Loucy (cell line): ENCODE data around the gene EVX2.

Experiments used
- CTCF ChIP-seq: fragments of 200-600 bp; sonication (generic); conservative IDR thresholded peaks from 2 replicates; pipeline ENCODE4 v1.5.1; 2014; ENCODE audit warnings: mild to moderate bottlenecking, antibody characterized with exemption, low read length
- EZH2phosphoT487 ChIP-seq: fragments of 200-600 bp; IDR thresholded peaks from 2 replicates; pipeline ENCODE4 v1.6.1; 2018; ENCODE audit warnings: antibody characterized with exemption, mild to moderate bottlenecking, moderate library complexity, borderline replicate concordance

DNA sequence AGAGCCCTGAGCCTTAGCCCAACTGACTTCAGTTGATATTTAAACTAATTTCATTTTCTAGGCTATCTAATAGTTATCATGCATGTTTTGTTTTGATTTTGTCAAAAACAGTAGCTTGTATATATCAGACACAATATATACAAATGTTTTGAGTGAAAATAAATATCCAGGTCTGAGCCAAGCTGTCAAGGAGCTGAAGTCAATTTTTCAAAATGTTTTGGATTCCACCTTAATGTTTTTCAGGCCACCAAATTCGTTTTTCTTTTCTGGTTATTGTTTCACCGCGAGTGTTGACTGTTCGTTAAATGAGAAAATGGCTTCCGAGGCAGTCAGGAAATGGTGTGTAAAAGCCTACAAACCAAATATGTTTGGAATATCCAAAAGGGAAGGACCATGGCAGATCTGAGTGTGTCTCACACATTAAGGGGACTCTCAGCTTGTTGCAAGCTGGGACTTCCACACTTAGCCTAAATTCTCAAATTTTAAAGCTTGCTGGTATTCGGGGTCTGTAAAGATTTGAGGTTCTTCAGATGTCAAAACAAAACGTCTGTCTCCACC lies 18.6 kb upstream of the EVX2 start:
- no peak for TF ChIP-seq CTCF
- no peak for TF ChIP-seq EZH2phosphoT487
